Measurements from ENCODE around the gene ABCG1. TPM values are rescaled to one million over a fixed set of nuclear protein-coding genes. Genes with fewer than 3 reads are reported as not detected.

ABCG1 gene
- total and polyA plus RNA-seq, 2 experiments from 2014 or later, result 1.3 to 4.4 TPM

- Mint-ChIP-seq H3K36me3 (ENCODE audit: low read depth) (no peaks in the 10 kb centered on the region), H3K4me3 (no peak overlapping the region), H3K4me1 (peaks cover 39% of the 10 kb centered on the region), H3K27me3 (ENCODE audit: insufficient read depth, low read depth, poor library complexity) (peaks cover 18% of the 10 kb centered on the region), H3K27ac (no peak overlapping the region), H3K9me3 (no peaks in the 10 kb centered on the region)
- no peak overlapping the region for H2AFZ ChIP-seq
- no peaks in the 10 kb centered on the region; the same call in 1 of the 2 replicates for H3K9me2 ChIP-seq (ENCODE audit: insufficient read depth)
- DNase-seq (ENCODE audit: low spot score), result no peak
- no peaks in the 10 kb centered on the region for H3K36me3 ChIP-seq (ENCODE audit: insufficient read depth)
- H3K79me2 ChIP-seq (replicated peaks; ENCODE audit: insufficient read depth), result no peaks in the 10 kb centered on the region; the same call in 1 of the 2 replicates
- 0 out of 2 replicates have a peak, but pooled peaks cover 7% of the 10 kb centered on the region for H3F3A ChIP-seq (replicated peaks; ENCODE audit: low read depth)
- H3K4me2 ChIP-seq, result no peak overlapping the region
- ATAC-seq, result no peak
- H3K4me1 ChIP-seq (ENCODE audit: insufficient read depth), result peaks cover 19% of the 10 kb centered on the region
- no peak overlapping the region for H3K4me3 ChIP-seq
- 0 out of 2 replicates have a peak, but pooled peaks cover 5% of the 10 kb centered on the region for H4K20me1 ChIP-seq (replicated peaks; ENCODE audit: insufficient read depth)
- H3K27me3 ChIP-seq (ENCODE audit: insufficient read depth), result peaks cover 31% of the 10 kb centered on the region
- no peak overlapping the region for H3K27ac ChIP-seq (ENCODE audit: low read depth)
- TF ChIP-seq STAT1 (IDR thresholded peaks at IDR 0.05; ENCODE audit: unreplicated experiment), result no peak
- TF ChIP-seq REST (IDR thresholded peaks at IDR 0.05; ENCODE audit: unreplicated experiment), result no peak
- TF ChIP-seq ZNF114 (CRISPR knock-in tag; IDR thresholded peaks at IDR 0.05), result no peak
- no peak for TF ChIP-seq JUNB (IDR thresholded peaks at IDR 0.05; ENCODE audit: unreplicated experiment)
- TF ChIP-seq ZNF331 (CRISPR knock-in tag; IDR thresholded peaks at IDR 0.05; ENCODE audit: low read depth), result no peak
- TF ChIP-seq CTCF (conservative IDR thresholded peaks at IDR 0.05; ENCODE audit: low read depth in 2 of 2), result no peak
- no peak for TF ChIP-seq CREB1 (CRISPR knock-in tag; IDR thresholded peaks at IDR 0.05; ENCODE audit: low read depth)
Measured at GRCh38 chr21:42236693-42237092, 17.8 kb downstream of the ABCG1 start.

- no peaks in the 10 kb centered on the region for H3K9me3 Mint-ChIP-seq
- H3K9me2 ChIP-seq (ENCODE audit: insufficient read depth), result no peaks in the 10 kb centered on the region; the same call in 1 of the 2 replicates
- H3K27me3 ChIP-seq (ENCODE audit: insufficient read depth), result peaks cover 31% of the 10 kb centered on the region
- peaks cover 39% of the 10 kb centered on the region for H3K4me1 Mint-ChIP-seq
- no peak overlapping the region for H3K4me3 ChIP-seq
- no peak; the same call in 2 of the 3 replicates for ATAC-seq
- 0 out of 2 replicates have a peak, but pooled peaks cover 7% of the 10 kb centered on the region for H3F3A ChIP-seq (replicated peaks; ENCODE audit: low read depth)
- H2AFZ ChIP-seq, result no peak overlapping the region
- no peak overlapping the region for H3K27ac ChIP-seq (ENCODE audit: low read depth)
- H3K79me2 ChIP-seq (replicated peaks; ENCODE audit: insufficient read depth), result no peaks in the 10 kb centered on the region; the same call in 1 of the 2 replicates
- peaks cover 18% of the 10 kb centered on the region for H3K27me3 Mint-ChIP-seq (ENCODE audit: insufficient read depth, low read depth, poor library complexity)
- DNase-seq (ENCODE audit: low spot score), result no peak
- no peak overlapping the region for H3K4me2 ChIP-seq
- H3K4me1 ChIP-seq (ENCODE audit: insufficient read depth), result peaks cover 19% of the 10 kb centered on the region
- no peaks in the 10 kb centered on the region for H3K36me3 Mint-ChIP-seq (ENCODE audit: low read depth)
- H3K4me3 Mint-ChIP-seq, result no peak overlapping the region
- H4K20me1 ChIP-seq (replicated peaks; ENCODE audit: insufficient read depth), result 0 out of 2 replicates have a peak, but pooled peaks cover 5% of the 10 kb centered on the region
- no peaks in the 10 kb centered on the region for H3K36me3 ChIP-seq (ENCODE audit: insufficient read depth)
- H3K27ac Mint-ChIP-seq, result peak overlapping the region; percentile 11; the same call in 1 of the 2 replicates
- no peak for TF ChIP-seq EZH2phosphoT487 (IDR thresholded peaks at IDR 0.05; ENCODE audit: unreplicated experiment)
- no peak for TF ChIP-seq EZH2 (IDR thresholded peaks at IDR 0.05; ENCODE audit: low read depth, unreplicated experiment)
- TF ChIP-seq CTCF (conservative IDR thresholded peaks at IDR 0.05; ENCODE audit: low read depth in 2 of 2), result no peak
- no peak for TF ChIP-seq CREB1 (CRISPR knock-in tag; IDR thresholded peaks at IDR 0.05; ENCODE audit: low read depth)
- TF ChIP-seq JUNB (IDR thresholded peaks at IDR 0.05; ENCODE audit: unreplicated experiment), result no peak
- no peak for TF ChIP-seq REST (IDR thresholded peaks at IDR 0.05; ENCODE audit: unreplicated experiment)
- no peak for TF ChIP-seq ZNF331 (CRISPR knock-in tag; IDR thresholded peaks at IDR 0.05; ENCODE audit: low read depth)
- TF ChIP-seq STAT1 (IDR thresholded peaks at IDR 0.05; ENCODE audit: unreplicated experiment), result no peak
Measured at GRCh38 chr21:42237161-42237560, 18.2 kb downstream of the ABCG1 start.

Measured in GM23338 (cell line).